ENCODE data around the gene ELFN2.
"Not testable (repeated sequence)": the region's sequence is repeated elsewhere in the genome, so short reads cannot be mapped to it uniquely, and the experiment has no call there.

Gene ELFN2

GRCh38 chr22:37427135-37427710, at the start of gene ELFN2:
TSS of gene ELFN2 (minus strand) at chr22:37427479. CDS start at chr22:37375534, 51,945 bp downstream.
- no peak for DNase-seq

GRCh38 chr22:37476389-37477329, 49.4 kb upstream of the ELFN2 start:
- no peak for DNase-seq

- DNase-seq = no peak
Observed at GRCh38 chr22:37474447-37475090, 47.3 kb upstream of the ELFN2 start.

- no peak for DNase-seq
Observed at GRCh38 chr22:37473437-37473946, 46.2 kb upstream of the ELFN2 start.

GRCh38 chr22:37472418-37473006, 45.2 kb upstream of the ELFN2 start:
- peak; percentile 37 for DNase-seq

GRCh38 chr22:37471727-37472417, 44.6 kb upstream of the ELFN2 start:
- DNase-seq = no peak

- DNase-seq = no peak
Observed at GRCh38 chr22:37470087-37470445, 42.8 kb upstream of the ELFN2 start.

GRCh38 chr22:37469416-37470086, 42.3 kb upstream of the ELFN2 start:
- DNase-seq = no peak

- not testable (repeated sequence) for DNase-seq
Observed at GRCh38 chr22:37468201-37468695, 41.0 kb upstream of the ELFN2 start.

GRCh38 chr22:37467391-37467955, 40.2 kb upstream of the ELFN2 start:
- DNase-seq = no peak

GRCh38 chr22:37464181-37464580, 36.9 kb upstream of the ELFN2 start:
- DNase-seq = no peak

GRCh38 chr22:37462983-37463382, 35.7 kb upstream of the ELFN2 start:
- DNase-seq = no peak

GRCh38 chr22:37462436-37462835, 35.2 kb upstream of the ELFN2 start:
- DNase-seq = no peak

GRCh38 chr22:37461961-37462360, 34.7 kb upstream of the ELFN2 start:
- DNase-seq = no peak

- DNase-seq = no peak
Observed at GRCh38 chr22:37460684-37461083, 33.4 kb upstream of the ELFN2 start.

- DNase-seq = no peak
Observed at GRCh38 chr22:37459206-37459605, 31.9 kb upstream of the ELFN2 start.

GRCh38 chr22:37457093-37457893, 30.0 kb upstream of the ELFN2 start:
- DNase-seq = peak; percentile 88

GRCh38 chr22:37456346-37456745, 29.1 kb upstream of the ELFN2 start:
- no peak for DNase-seq

- DNase-seq = no peak
Observed at GRCh38 chr22:37455896-37456295, 28.6 kb upstream of the ELFN2 start.

GRCh38 chr22:37454857-37455686, 27.8 kb upstream of the ELFN2 start:
- DNase-seq = no peak
